Nucleus accumbens (tissue), 56 donors: ENCODE results near the gene DTX3.
"Not testable (repeated sequence)": the region's sequence is repeated elsewhere in the genome, so short reads cannot be mapped to it uniquely, and the experiment has no call there.

Experiments used
- DNase-seq, 56 donors: peaks; one replicate each; lab custom pipeline; 2025; lab: John Stamatoyannopoulos, UW

The DTX3 gene, protein sequence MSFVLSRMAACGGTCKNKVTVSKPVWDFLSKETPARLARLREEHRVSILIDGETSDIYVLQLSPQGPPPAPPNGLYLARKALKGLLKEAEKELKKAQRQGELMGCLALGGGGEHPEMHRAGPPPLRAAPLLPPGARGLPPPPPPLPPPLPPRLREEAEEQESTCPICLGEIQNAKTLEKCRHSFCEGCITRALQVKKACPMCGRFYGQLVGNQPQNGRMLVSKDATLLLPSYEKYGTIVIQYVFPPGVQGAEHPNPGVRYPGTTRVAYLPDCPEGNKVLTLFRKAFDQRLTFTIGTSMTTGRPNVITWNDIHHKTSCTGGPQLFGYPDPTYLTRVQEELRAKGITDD

GRCh38 chr12:57604454-57604991 is at the start of gene DTX3:
Gene DTX3, plus strand, starts transcription at chr12:57604824. Its CDS starts 1,694 bp downstream, at chr12:57606518.
- DNase-seq: peak in 54 of 56 donors; percentile 33 to 86 (median 66)

- no peak for DNase-seq
Measured at GRCh38 chr12:57554897-57555296, 49.7 kb upstream of the DTX3 start.

DNA sequence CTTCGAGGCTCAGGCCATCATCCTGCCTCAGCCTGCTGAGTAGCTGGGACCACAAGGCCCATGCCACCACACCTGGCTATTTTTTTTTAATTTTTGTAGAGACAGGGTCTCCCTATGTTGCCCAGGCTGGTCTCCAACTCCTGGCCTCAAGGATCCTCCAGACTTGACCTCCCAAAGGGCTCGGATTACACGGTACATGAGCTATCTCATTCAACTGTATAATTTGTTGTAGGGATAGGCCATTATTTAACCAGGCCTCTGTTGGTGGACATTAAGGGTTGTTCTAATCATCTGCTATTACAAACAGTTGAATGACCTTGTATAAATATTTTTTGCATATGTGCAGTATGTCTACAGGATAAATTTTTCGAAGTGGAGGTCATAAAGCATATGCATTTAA is 45.8 kb upstream of the DTX3 start:
- no peak for DNase-seq

DNA sequence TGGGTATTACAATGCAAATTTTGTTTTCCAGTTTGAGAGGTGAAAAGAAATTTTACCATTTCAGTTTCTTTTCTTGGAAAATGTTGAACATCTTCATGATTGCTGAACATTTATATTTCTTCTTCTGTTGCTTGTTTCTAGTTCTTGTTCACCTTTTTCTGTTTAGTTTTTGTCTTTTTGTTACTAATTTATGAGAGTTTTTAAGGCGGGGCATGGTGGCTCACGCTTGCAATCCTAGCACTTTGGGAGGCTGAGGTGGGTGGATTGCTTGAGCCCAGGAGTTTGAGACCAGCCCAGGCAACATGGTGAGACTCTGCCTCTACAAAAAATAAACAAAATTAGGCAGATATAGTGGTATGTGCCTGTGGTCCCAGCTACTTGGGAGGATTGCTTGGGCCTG is 44.1 kb upstream of the DTX3 start:
- DNase-seq: no peak

GRCh38 chr12:57561117-57561516 is 43.5 kb upstream of the DTX3 start:
- DNase-seq: not testable (repeated sequence)

GRCh38 chr12:57563358-57563757 is 41.3 kb upstream of the DTX3 start:
- DNase-seq: no peak

DNA sequence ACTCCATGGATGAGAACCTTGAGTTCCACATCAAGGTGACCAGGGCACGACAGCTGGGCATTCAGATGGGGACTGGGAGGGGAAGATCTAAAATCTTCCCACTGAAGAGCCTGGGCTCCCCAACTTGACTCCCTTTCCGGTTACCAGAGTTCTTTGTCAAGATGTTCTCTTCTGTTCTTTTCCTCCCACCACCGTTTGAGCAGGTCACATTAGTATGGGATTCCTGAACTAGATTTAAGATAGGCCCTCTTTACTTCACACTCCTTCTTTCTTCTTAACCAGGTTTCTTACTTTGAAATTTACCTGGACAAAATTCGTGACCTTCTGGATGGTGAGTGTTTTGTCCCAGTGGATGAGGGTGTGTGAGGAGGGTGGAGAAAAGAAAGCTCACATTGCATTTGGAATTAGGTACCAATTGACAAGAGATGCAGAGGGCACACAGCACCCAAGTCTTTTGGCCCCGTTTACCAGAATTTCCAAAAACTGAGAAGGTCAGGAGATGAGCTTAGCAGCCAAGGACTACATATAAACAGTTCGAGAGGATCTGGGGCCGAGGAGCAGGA is 40.4 kb upstream of the DTX3 start:
- no peak for DNase-seq

DNA sequence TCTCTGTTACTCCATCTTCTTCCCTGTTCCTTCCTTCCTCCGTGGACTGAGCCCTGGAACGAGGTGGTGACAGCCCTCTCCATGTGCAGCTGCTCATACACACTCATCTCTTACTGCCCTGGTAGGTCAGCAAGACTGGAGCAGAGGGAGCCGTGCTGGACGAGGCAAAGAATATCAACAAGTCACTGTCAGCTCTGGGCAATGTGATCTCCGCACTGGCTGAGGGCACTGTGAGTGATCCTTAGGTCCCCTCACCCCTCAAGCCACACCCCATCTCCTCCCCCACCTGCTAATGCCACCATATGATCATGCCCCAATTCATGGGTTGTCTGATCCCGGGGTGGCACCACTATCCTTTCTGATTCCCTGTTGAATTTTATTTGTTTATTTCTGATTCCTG is 35.8 kb upstream of the DTX3 start:
- no peak for DNase-seq

DNA sequence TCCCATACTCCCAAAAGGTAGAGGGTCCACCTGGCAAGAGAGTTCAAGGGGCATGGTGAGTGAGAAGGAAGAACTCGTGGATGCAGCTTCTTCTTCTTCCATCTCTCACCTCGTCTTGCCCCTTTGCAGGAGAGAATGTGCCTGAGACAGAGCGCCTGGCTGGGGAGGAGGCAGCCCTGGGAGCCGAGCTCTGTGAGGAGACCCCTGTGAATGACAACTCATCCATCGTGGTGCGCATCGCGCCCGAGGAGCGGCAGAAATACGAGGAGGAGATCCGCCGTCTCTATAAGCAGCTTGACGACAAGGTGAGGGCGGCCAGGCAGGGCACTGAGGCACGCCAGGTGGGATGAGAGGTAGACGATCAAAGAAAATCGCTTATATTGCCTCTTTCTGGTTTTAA is 34.8 kb upstream of the DTX3 start:
- DNase-seq: no peak

DNA sequence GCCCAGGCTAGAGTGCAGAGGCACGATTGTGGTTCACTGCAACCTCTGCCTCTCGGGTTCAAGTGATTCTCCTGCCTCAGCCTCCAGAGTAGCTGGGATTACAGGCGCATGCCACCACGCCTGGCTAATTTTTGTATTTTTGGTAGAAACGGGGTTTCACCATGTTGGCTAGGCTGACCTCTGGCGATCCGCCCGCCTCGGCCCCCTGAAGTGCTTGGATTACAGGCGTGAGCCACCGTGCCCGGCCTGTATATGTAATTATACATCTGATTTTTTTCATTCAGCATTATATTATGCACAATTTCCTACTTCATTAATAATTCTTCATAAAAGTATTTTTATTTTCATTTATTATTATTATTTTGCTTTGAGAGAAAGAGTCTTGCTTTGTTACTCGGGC is 34.2 kb upstream of the DTX3 start:
- DNase-seq: not testable (repeated sequence)

GRCh38 chr12:57571926-57572762 is 32.5 kb upstream of the DTX3 start:
- DNase-seq: no peak

GRCh38 chr12:57574795-57575194 is 29.8 kb upstream of the DTX3 start:
- DNase-seq: no peak

DNA sequence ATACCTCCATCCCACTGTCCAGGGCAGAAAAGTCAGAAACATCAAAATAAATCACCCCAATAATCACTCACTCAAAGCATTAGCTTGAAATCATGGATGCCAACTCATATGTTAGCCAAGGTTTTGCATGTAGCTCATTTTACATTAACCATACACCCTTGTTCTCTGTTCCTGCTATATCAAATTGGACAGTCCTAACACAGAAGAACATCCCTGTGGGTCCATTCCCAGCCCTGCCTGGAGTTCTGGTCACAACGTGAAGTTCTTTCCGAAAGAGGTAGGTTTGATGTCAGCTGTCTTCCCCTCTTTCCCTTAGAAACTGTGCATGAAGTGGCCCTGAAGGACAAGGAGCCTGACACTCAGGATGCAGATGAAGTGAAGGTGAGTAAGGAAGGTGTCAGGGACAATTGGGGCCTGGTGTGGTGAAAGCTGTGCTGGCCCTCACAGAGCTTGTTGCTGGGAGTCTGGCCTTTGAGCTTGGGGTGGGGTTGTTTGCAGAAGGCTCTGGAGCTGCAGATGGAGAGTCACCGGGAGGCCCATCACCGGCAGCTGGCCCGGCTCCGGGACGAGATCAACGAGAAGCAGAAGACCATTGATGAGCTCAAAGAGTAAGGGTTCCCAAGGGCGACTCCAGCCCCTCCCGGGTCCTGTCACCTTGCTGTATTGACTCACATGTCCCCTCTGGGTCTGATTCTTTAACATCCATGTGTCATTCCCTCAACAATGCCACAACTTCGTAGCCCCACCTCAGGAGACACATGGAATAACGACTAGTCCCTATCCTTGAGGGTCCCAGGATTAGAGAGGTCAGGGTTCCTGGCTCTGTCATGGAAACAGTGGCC is 28.6 kb upstream of the DTX3 start:
- DNase-seq: no peak

GRCh38 chr12:57576613-57577160 is 27.9 kb upstream of the DTX3 start:
- DNase-seq: no peak

DNA sequence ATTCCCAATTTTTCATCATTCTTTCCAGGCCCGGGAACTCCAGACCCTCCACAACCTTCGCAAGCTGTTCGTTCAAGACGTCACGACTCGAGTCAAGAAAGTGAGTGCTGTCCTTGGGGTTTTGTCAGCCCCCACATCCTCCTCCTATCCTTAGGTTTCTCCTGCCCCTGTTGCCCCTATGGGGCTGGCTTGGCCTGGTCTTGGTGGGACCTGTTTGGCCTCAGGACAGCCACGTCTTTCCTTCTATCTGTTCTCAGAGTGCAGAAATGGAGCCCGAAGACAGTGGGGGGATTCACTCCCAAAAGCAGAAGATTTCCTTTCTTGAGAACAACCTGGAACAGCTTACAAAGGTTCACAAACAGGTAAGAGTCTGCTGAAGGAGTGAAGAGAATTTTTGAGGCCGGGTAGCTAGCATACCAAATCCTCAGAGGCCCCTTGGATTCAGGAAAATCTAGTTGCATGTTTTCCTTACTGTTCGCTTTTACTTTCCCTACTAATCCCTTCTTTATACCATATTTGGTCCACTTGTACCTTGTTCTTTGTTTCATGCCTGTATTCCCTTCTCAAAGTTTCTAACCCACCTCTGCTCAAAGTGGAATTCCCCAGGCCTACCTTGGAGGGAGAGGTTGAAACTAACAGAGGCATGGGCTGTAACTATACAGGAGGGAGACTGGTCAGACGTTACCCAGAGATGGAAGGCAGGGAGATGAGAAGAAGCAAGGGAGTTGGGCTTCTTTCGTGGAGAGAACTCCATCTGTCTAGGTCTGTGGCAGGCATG is 26.5 kb upstream of the DTX3 start:
- no peak for DNase-seq

- no peak for DNase-seq
Measured at GRCh38 chr12:57579011-57579410, 25.6 kb upstream of the DTX3 start.

DNA sequence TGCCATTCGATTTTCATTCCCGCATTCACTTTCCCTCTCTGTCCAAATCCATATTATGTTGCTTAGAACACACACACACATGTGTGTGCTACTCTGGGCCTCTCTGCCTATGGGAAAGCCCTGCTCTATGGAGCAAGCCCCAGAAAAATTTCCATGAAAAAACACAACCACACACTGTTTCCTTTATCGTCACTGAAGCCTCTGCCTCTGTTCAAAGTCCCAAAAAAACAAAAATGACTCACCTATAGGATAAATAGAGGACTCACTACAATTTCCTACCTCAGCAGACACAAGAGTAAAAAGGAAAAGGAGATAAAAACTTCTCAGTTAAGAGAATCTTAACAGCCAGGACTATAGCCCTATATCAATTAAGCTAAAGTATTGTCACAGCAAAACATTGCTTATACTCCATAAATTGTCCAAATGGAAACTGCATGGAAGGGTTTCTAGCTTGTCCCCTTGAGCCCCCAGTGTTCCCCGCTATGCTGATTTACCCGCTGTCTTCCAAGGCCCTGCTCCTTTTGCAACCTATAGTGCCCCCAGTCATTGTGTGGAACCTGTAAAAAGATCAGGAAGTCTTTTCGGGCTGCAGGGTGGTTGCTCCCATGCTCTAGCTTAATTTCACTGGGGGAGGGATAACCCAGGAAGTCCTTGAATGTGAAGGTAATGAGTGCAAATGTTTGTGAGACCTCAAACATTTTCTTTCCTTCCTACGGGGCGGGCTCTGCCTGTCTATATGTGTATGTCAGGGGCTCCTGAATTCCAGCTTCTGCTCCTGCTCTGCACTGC is 24.8 kb upstream of the DTX3 start:
- DNase-seq: no peak

- no peak for DNase-seq
Measured at GRCh38 chr12:57580466-57580795, 24.2 kb upstream of the DTX3 start.

- DNase-seq: no peak
Measured at GRCh38 chr12:57581802-57582201, 22.8 kb upstream of the DTX3 start.
